ENCODE results near the gene CLEC2L.

The CLEC2L gene

DNA sequence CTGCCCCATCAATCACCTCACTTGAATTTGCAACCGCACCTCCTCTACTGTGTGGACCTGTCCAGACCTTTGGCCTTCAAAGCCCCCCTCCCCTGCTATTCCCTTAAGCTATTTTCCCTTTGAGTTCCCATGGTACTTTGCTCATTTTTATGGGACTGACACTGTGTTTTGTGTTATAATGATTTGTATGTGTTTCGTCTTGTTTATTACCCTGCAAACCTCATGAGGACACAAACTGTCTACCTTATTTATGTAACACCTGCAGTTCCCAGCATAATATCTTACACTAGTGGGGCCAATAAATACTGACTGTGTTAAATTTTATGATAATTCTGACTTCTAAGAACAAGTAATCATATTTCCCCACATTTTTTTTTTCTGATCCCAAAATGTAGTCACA is 70.6 kb downstream of the CLEC2L start:
- TF ChIP-seq, protein P1, sequence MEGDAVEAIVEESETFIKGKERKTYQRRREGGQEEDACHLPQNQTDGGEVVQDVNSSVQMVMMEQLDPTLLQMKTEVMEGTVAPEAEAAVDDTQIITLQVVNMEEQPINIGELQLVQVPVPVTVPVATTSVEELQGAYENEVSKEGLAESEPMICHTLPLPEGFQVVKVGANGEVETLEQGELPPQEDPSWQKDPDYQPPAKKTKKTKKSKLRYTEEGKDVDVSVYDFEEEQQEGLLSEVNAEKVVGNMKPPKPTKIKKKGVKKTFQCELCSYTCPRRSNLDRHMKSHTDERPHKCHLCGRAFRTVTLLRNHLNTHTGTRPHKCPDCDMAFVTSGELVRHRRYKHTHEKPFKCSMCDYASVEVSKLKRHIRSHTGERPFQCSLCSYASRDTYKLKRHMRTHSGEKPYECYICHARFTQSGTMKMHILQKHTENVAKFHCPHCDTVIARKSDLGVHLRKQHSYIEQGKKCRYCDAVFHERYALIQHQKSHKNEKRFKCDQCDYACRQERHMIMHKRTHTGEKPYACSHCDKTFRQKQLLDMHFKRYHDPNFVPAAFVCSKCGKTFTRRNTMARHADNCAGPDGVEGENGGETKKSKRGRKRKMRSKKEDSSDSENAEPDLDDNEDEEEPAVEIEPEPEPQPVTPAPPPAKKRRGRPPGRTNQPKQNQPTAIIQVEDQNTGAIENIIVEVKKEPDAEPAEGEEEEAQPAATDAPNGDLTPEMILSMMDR (conservative IDR thresholded peaks at IDR 0.05; ENCODE audit: low read depth, low read length), result no peak
- Histone ChIP-seq H3K27ac (no peak overlapping the region), H3K27me3 (ENCODE audit: insufficient read depth, low read depth) (no peaks in the 10 kb centered on the region), H3K4me3 (IDR thresholded peaks at IDR 0.05; ENCODE audit: insufficient read depth, low read depth, low read length) (no peak overlapping the region), H4K20me1 (ENCODE audit: insufficient read depth) (no peaks in the 10 kb centered on the region), H3K4me1 (ENCODE audit: low read depth, poor library complexity, severe bottlenecking) (no peaks in the 10 kb centered on the region), H3K4me2 (no peak overlapping the region), H2AFZ (ENCODE audit: low read depth) (no peak overlapping the region), H3K79me2 (ENCODE audit: insufficient read depth, low read depth) (no peaks in the 10 kb centered on the region), H3K36me3 (ENCODE audit: insufficient read depth) (no peaks in the 10 kb centered on the region; the same call in 1 of the 2 replicates), H3K9ac (no peak overlapping the region)

Measured in KMS-11 (cell line).